Prostate gland (tissue), 2 donors: ENCODE measurements around the gene FCSK. TPM values are rescaled to one million over a fixed set of nuclear protein-coding genes. Genes with fewer than 3 reads are reported as not detected.

Source experiments
- DNase-seq: peaks from one replicate; pipeline ENCODE4 v3.0.0-alpha.2; 2019; ENCODE audit warnings: low spot score
- H3K27ac ChIP-seq, 2 donors: fragments of 200-600 bp; sonication (generic); 2 replicates each; pipeline ENCODE4 v1.5.1; 2017 to 2019
- H3K27me3 ChIP-seq: fragments of 200-600 bp; sonication (generic); replicated peaks from 2 replicates; pipeline ENCODE4 v1.5.1; 2019; ENCODE audit not compliant: insufficient read depth
- H3K36me3 ChIP-seq, 2 donors: fragments of 200-600 bp; sonication (generic); 1 replicate in 1 of 2; 2 replicates in 1 of 2; pipeline versions ENCODE4 v1.5.1 to v1.8.1; 2017 to 2019
- H3K4me1 ChIP-seq: fragments of 200-600 bp; sonication (generic); replicated peaks from 2 replicates; pipeline ENCODE4 v1.5.1; 2019
- H3K4me3 ChIP-seq, 2 donors: fragments of 200-600 bp; sonication (generic); 2 replicates each; pipeline ENCODE4 v1.5.1; 2017 to 2019
- H3K9me3 ChIP-seq: fragments of 200-600 bp; sonication (generic); 2 replicates; pipeline ENCODE4 v1.5.1; 2017
- CTCF ChIP-seq, 4 experiments: fragments of 200-600 bp in 2 of 4; fragments of 450-650 bp in 2 of 4; sonication (generic) in 2 of 4; IDR thresholded peaks; 1 replicate in 3 of 4; 2 replicates in 1 of 4; pipeline ENCODE4 v1.5.1; 2016 to 2019; ENCODE audit warnings: antibody characterized with exemption in 4 of 4, mild to moderate bottlenecking in 2 of 4, moderate library complexity in 2 of 4
- POLR2A ChIP-seq: fragments of 450-650 bp; IDR thresholded peaks from one replicate; pipeline ENCODE4 v1.6.1; 2016; ENCODE audit warnings: antibody characterized with exemption, mild to moderate bottlenecking
- POLR2AphosphoS5 ChIP-seq: sonication (generic); formaldehyde crosslinking; IDR thresholded peaks from one replicate; pipeline ENCODE4 v1.6.1; 2017; ENCODE audit warnings: antibody characterized with exemption
- WGBS: methylation state at CpG from one replicate; pipeline ENCODE4 v1.1.5; 2018; 5-methylcytosine and 5-hydroxymethylcytosine counted together
- intact Hi-C: fragments of 100-400 bp; cut with DNase I; formaldehyde crosslinking; loops from one replicate; pipeline ENCODE4 v1.14.2; 2022
- total RNA-seq, 2 donors: library from RNA; depleted of rRNA; stranded (reverse); fragments of >200 nt; gene quantifications; one replicate each; pipeline ENCODE4 v1.1.0, GENCODE V29; 2016

Gene FCSK
- total RNA-seq, 2 donors from 2014 or later, result 23.0 to 33.1 TPM

- Histone ChIP-seq H3K27ac (no peak overlapping the region), H3K9me3 (no peaks in the 10 kb centered on the region), H3K4me1 (no peaks in the 10 kb centered on the region), H3K4me3 (no peak overlapping the region), H3K36me3 (no peaks in the 10 kb centered on the region), H3K27me3 (no peaks in the 10 kb centered on the region)
- intact Hi-C loops, result no loop called here
- DNase-seq, result no peak
- no peak for TF ChIP-seq POLR2AphosphoS5
- TF ChIP-seq CTCF (IDR thresholded peaks at IDR 0.05), result no peak
- no peak for TF ChIP-seq POLR2A
- WGBS, result 78% methylated on average over 17 of the region's 17 CpGs
Observed at GRCh38 chr16:70416748-70417616, 37.4 kb upstream of the FCSK start.

GRCh38 chr16:70417661-70418060 is 36.7 kb upstream of the FCSK start:
- intact Hi-C loops, result no loop called here
- WGBS, result 69% methylated on average over 7 of the region's 7 CpGs
- Histone ChIP-seq H3K27ac (no peak overlapping the region), H3K27me3 (no peaks in the 10 kb centered on the region), H3K36me3 (no peaks in the 10 kb centered on the region), H3K9me3 (no peaks in the 10 kb centered on the region), H3K4me1 (no peaks in the 10 kb centered on the region), H3K4me3 (no peak overlapping the region)
- DNase-seq, result no peak
- no peak for TF ChIP-seq POLR2AphosphoS5
- no peak for TF ChIP-seq CTCF (IDR thresholded peaks at IDR 0.05)
- TF ChIP-seq POLR2A, result no peak

GRCh38 chr16:70418274-70418992 is 36.0 kb upstream of the FCSK start:
- DNase-seq, result no peak
- intact Hi-C loops, result no loop called here
- 80% methylated on average over 13 of the region's 13 CpGs for WGBS
- no peak for TF ChIP-seq POLR2AphosphoS5
- no peak overlapping the region for H3K4me3 ChIP-seq
- H3K27me3 ChIP-seq, result no peaks in the 10 kb centered on the region
- H3K4me1 ChIP-seq, result no peaks in the 10 kb centered on the region
- H3K9me3 ChIP-seq, result no peaks in the 10 kb centered on the region
- H3K27ac ChIP-seq, result no peak overlapping the region
- H3K36me3 ChIP-seq, result no peaks in the 10 kb centered on the region

GRCh38 chr16:70418993-70419318 is 35.4 kb upstream of the FCSK start:
- Histone ChIP-seq H3K9me3 (no peaks in the 10 kb centered on the region), H3K4me3 (no peak overlapping the region), H3K27ac (no peak overlapping the region), H3K4me1 (no peaks in the 10 kb centered on the region), H3K27me3 (no peaks in the 10 kb centered on the region), H3K36me3 (no peaks in the 10 kb centered on the region)
- DNase-seq, result no peak
- no peak for TF ChIP-seq POLR2AphosphoS5
- no peak for TF ChIP-seq CTCF (IDR thresholded peaks at IDR 0.05)
- TF ChIP-seq POLR2A, result no peak
- intact Hi-C loops, result no loop called here
- WGBS, result 59% methylated on average over 5 of the region's 5 CpGs

GRCh38 chr16:70419384-70420327 is 34.7 kb upstream of the FCSK start:
- no peaks in the 10 kb centered on the region for H3K27me3 ChIP-seq
- H3K36me3 ChIP-seq, result no peaks in the 10 kb centered on the region
- intact Hi-C loops, result no loop called here
- no peaks in the 10 kb centered on the region for H3K4me1 ChIP-seq
- H3K27ac ChIP-seq, result no peak overlapping the region
- no peaks in the 10 kb centered on the region for H3K9me3 ChIP-seq
- H3K4me3 ChIP-seq, result no peak overlapping the region
- WGBS, result 90% methylated on average over 14 of the region's 14 CpGs
- no peak for DNase-seq
- TF ChIP-seq POLR2AphosphoS5 (no peak), POLR2A (no peak), CTCF (IDR thresholded peaks at IDR 0.05) (no peak)
